H9 (cell line): Measurements from ENCODE around the gene FOXP2. TPM values are rescaled to one million over a fixed set of nuclear protein-coding genes. Genes with fewer than 3 reads are reported as not detected.

Source experiments
- DNase-seq: peaks from one replicate; pipeline ENCODE4 v3.0.0-alpha.2; 2017
- H2AFZ ChIP-seq: one replicate; pipeline ENCODE4 v1.6.1; 2013; ENCODE audit warnings: mild to moderate bottlenecking, low read length, control low read depth, moderate library complexity
- H2AK5ac ChIP-seq: 2 replicates; pipeline ENCODE4 v1.6.1; 2013; ENCODE audit warnings: low read length, control low read depth, mixed read lengths; ENCODE audit not compliant: insufficient read length
- H2BK120ac ChIP-seq: one replicate; pipeline ENCODE4 v1.6.1; 2013; ENCODE audit warnings: low read depth, mild to moderate bottlenecking, low read length, control low read depth, inconsistent platforms; ENCODE audit not compliant: poor library complexity, severe bottlenecking
- H2BK12ac ChIP-seq: 2 replicates; pipeline ENCODE4 v1.6.1; 2013; ENCODE audit warnings: low read length, control low read depth, mixed read lengths, low read depth; ENCODE audit not compliant: insufficient read length
- H2BK15ac ChIP-seq: 2 replicates; pipeline ENCODE4 v1.6.1; 2013; ENCODE audit warnings: low read depth, low read length, control low read depth
- H2BK20ac ChIP-seq: one replicate; pipeline ENCODE4 v1.6.1; 2013; ENCODE audit warnings: low read depth, mild to moderate bottlenecking, low read length, control low read depth, inconsistent platforms; ENCODE audit not compliant: poor library complexity, severe bottlenecking
- H2BK5ac ChIP-seq: 2 replicates; pipeline ENCODE4 v1.6.1; 2013; ENCODE audit warnings: low read length, control low read depth, mixed read lengths; ENCODE audit not compliant: insufficient read length
- H3K14ac ChIP-seq: 2 replicates; pipeline ENCODE4 v1.6.1; 2013; ENCODE audit warnings: low read length, control low read depth; ENCODE audit not compliant: insufficient read depth
- H3K18ac ChIP-seq: 2 replicates; pipeline ENCODE4 v1.6.1; 2013; ENCODE audit warnings: low read depth, mild to moderate bottlenecking, mixed read lengths, low read length, control low read depth; ENCODE audit not compliant: insufficient read length
- H3K23ac ChIP-seq: 2 replicates; pipeline ENCODE4 v1.6.1; 2013; ENCODE audit warnings: low read length, control low read depth, mixed read lengths, low read depth; ENCODE audit not compliant: insufficient read length
- H3K23me2 ChIP-seq: 2 replicates; pipeline ENCODE4 v1.6.1; 2013; ENCODE audit warnings: low read depth, mild to moderate bottlenecking, mixed read lengths, low read length, control low read depth; ENCODE audit not compliant: insufficient read length, poor library complexity, severe bottlenecking
- H3K27ac ChIP-seq: 2 replicates; pipeline ENCODE4 v1.5.1; 2013; ENCODE audit warnings: low read length, control low read depth, mixed read lengths, low read depth; ENCODE audit not compliant: insufficient read length
- H3K27me3 ChIP-seq: 2 replicates; pipeline ENCODE4 v1.6.1; 2013; ENCODE audit warnings: low read length, control low read depth, inconsistent platforms; ENCODE audit not compliant: insufficient read depth
- H3K4ac ChIP-seq: 2 replicates; pipeline ENCODE4 v1.6.1; 2013; ENCODE audit warnings: low read depth, mild to moderate bottlenecking, control low read depth, inconsistent platforms, low read length, moderate library complexity
- H3K4me1 ChIP-seq: 2 replicates; pipeline ENCODE4 v1.6.1; 2013; ENCODE audit warnings: low read length, control low read depth, inconsistent platforms; ENCODE audit not compliant: insufficient read depth
- H3K4me2 ChIP-seq: 2 replicates; pipeline ENCODE4 v1.6.1; 2013; ENCODE audit warnings: low read length, control low read depth, mixed read lengths; ENCODE audit not compliant: insufficient read length, insufficient read depth
- H3K56ac ChIP-seq: 2 replicates; pipeline ENCODE4 v1.6.1; 2013; ENCODE audit warnings: low read depth, mild to moderate bottlenecking, mixed read lengths, low read length, control low read depth; ENCODE audit not compliant: insufficient read length
- H3K79me1 ChIP-seq: 2 replicates; pipeline ENCODE4 v1.6.1; 2013; ENCODE audit warnings: low read depth, mild to moderate bottlenecking, moderate library complexity, low read length, control low read depth, inconsistent platforms; ENCODE audit not compliant: insufficient read depth, poor library complexity, severe bottlenecking
- H3K79me2 ChIP-seq: 2 replicates; pipeline ENCODE4 v1.6.1; 2013; ENCODE audit warnings: low read length, control low read depth, inconsistent platforms; ENCODE audit not compliant: insufficient read depth
- H3K9ac ChIP-seq: 2 replicates; pipeline ENCODE4 v1.6.1; 2013; ENCODE audit warnings: low read length, control low read depth, mixed read lengths; ENCODE audit not compliant: insufficient read length; ENCODE audit errors: extremely low read depth
- H3K9me3 ChIP-seq: one replicate; pipeline ENCODE4 v1.6.1; 2013; ENCODE audit warnings: low read depth, low read length, inconsistent platforms; ENCODE audit not compliant: control insufficient read depth
- H3T11ph ChIP-seq: one replicate; pipeline ENCODE4 v1.6.1; 2013; ENCODE audit warnings: mild to moderate bottlenecking, low read length, control low read depth, inconsistent platforms
- H4K20me1 ChIP-seq: one replicate; pipeline ENCODE4 v1.6.1; 2013; ENCODE audit not compliant: control insufficient read depth, insufficient read length, insufficient read depth
- H4K5ac ChIP-seq: 2 replicates; pipeline ENCODE4 v1.6.1; 2013; ENCODE audit warnings: low read depth, mild to moderate bottlenecking, mixed read lengths, low read length, control low read depth; ENCODE audit not compliant: insufficient read length
- H4K8ac ChIP-seq: replicated peaks from 2 replicates; pipeline ENCODE4 v1.6.1; 2013; ENCODE audit warnings: low read length, control low read depth, mixed read lengths, low read depth; ENCODE audit not compliant: insufficient read length
- H4K91ac ChIP-seq: 2 replicates; pipeline ENCODE4 v1.6.1; 2013; ENCODE audit warnings: low read depth, mild to moderate bottlenecking, moderate library complexity, mixed read lengths, low read length, control low read depth; ENCODE audit not compliant: insufficient read length
- H3K27ac Mint-ChIP-seq, 3 experiments: 2 replicates in 2 of 3; 3 replicates in 1 of 3; pipeline ENCODE4 v1.8.0; 2020 to 2021; ENCODE audit warnings: mixed read lengths in 3 of 3, mild to moderate bottlenecking in 1 of 3, moderate library complexity in 1 of 3
- H3K27me3 Mint-ChIP-seq: 2 replicates; pipeline ENCODE4 v1.8.0; 2021; ENCODE audit warnings: low read depth, mild to moderate bottlenecking, moderate library complexity, mixed read lengths
- H3K36me3 Mint-ChIP-seq, 3 experiments: 2 replicates in 2 of 3; 3 replicates in 1 of 3; pipeline ENCODE4 v1.8.0; 2020 to 2021; ENCODE audit warnings: low read depth in 3 of 3, mixed read lengths in 3 of 3; ENCODE audit not compliant: insufficient read depth in 1 of 3
- H3K4me1 Mint-ChIP-seq, 2 experiments: 2 replicates each; pipeline ENCODE4 v1.8.0; 2020; ENCODE audit warnings: mixed read lengths in 2 of 2
- H3K4me3 Mint-ChIP-seq, 2 experiments: 2 replicates in 1 of 2; 3 replicates in 1 of 2; pipeline ENCODE4 v1.8.0; 2020 to 2021; ENCODE audit warnings: mild to moderate bottlenecking in 2 of 2, mixed read lengths in 2 of 2, moderate library complexity in 1 of 2
- H3K9me3 Mint-ChIP-seq, 2 experiments: 2 replicates in 1 of 2; 3 replicates in 1 of 2; pipeline ENCODE4 v1.8.0; 2020; ENCODE audit warnings: mild to moderate bottlenecking in 2 of 2, mixed read lengths in 2 of 2, moderate library complexity in 1 of 2
- CTCF ChIP-seq: fragments of 200-600 bp; sonication (generic); conservative IDR thresholded peaks from 3 replicates; pipeline ENCODE4 v1.8.0; 2021; ENCODE audit warnings: antibody characterized with exemption, mild to moderate bottlenecking
- WGBS: extraction: QIAGEN DNeasy Blood & Tissue Kit; methylation state at CpG from one replicate; pipeline ENCODE4 v1.1.7; 2013; ENCODE audit warnings: missing lambda C conversion rate, low lambda C conversion rate, mixed read lengths; ENCODE audit not compliant: insufficient read length; ENCODE audit errors: extremely low coverage; 5-methylcytosine and 5-hydroxymethylcytosine counted together
- total RNA-seq: library from RNA; stranded (reverse); gene quantifications from 2 replicates; pipeline ENCODE4 v1.2.1, GENCODE V29; 2021

The FOXP2 gene
- total RNA-seq, 1 experiment from 2014 or later, result not detected

DNA sequence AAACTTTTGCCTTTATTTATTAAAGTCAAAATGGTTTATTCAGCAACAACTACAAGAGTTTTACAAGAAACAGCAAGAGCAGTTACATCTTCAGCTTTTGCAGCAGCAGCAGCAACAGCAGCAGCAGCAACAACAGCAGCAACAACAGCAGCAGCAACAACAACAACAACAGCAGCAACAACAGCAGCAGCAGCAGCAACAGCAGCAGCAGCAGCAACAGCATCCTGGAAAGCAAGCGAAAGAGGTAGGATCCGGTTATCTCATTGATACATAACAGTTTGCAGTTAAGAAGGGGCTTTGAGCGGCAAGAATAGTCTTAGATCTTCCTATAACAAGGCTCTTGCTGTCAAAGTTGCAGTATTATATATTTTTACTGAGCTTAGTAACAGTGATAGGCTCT, 215.1 kb downstream of the FOXP2 start:
- no peaks in the 10 kb centered on the region for H3K79me2 ChIP-seq
- H3K4me1 ChIP-seq, result peaks cover 15% of the 10 kb centered on the region; the same call in 1 of the 2 replicates
- H2AFZ ChIP-seq, result no peak overlapping the region
- H3K56ac ChIP-seq, result no peak overlapping the region
- no peak overlapping the region for H3K18ac ChIP-seq
- no peaks in the 10 kb centered on the region for H3K23me2 ChIP-seq
- H4K8ac ChIP-seq, result no peak overlapping the region
- H4K91ac ChIP-seq, result no peak overlapping the region
- no peak overlapping the region for H2BK15ac ChIP-seq
- no peaks in the 10 kb centered on the region for H3K9me3 Mint-ChIP-seq
- H2BK5ac ChIP-seq, result no peak overlapping the region
- no peaks in the 10 kb centered on the region for H3K27me3 Mint-ChIP-seq
- H3K23ac ChIP-seq, result no peak overlapping the region
- no peaks in the 10 kb centered on the region for H3K9me3 ChIP-seq
- H4K5ac ChIP-seq, result no peak overlapping the region
- no peaks in the 10 kb centered on the region for H3K36me3 Mint-ChIP-seq
- no peaks in the 10 kb centered on the region for H3K79me1 ChIP-seq
- no CpG with 5 or more reads among the region's 3 CpGs for WGBS
- TF ChIP-seq CTCF, result no peak
- no peaks in the 10 kb centered on the region for H3K27me3 ChIP-seq
- no peak overlapping the region for H2AK5ac ChIP-seq
- H3K27ac Mint-ChIP-seq, result peak overlapping the region in 2 of 3 experiments; percentile 94 to 97; a peak in 5 of 7 replicates
- no peak overlapping the region for H3K4ac ChIP-seq
- no peak overlapping the region for H3K9ac ChIP-seq
- H3K14ac ChIP-seq, result no peak overlapping the region
- no peak overlapping the region for H2BK120ac ChIP-seq
- no peak overlapping the region for H3T11ph ChIP-seq
- no peak overlapping the region for H2BK12ac ChIP-seq
- DNase-seq, result no peak
- H3K4me1 Mint-ChIP-seq, result peaks cover 25 to 29% of the 10 kb centered on the region in 2 experiments
- H3K4me2 ChIP-seq, result peak overlapping the region; percentile 33
- no peaks in the 10 kb centered on the region for H4K20me1 ChIP-seq
- H3K4me3 Mint-ChIP-seq, result 0 out of 5 replicates have a peak overlapping the region, but pooled peaks of 1 of the 2 experiments have one; percentile 36
- H3K27ac ChIP-seq, result peak overlapping the region; percentile 43
- H2BK20ac ChIP-seq, result no peak overlapping the region
